ENCODE data around the gene CHRNA5. TPM values are rescaled to one million over a fixed set of nuclear protein-coding genes. Genes with fewer than 3 reads are reported as not detected.

Gene CHRNA5
- 29.1 to 30.2 TPM (median 29.3 TPM) in 5 replicates for total RNA-seq (2022; extraction: Qiagen RNA extraction)

GRCh38 chr15:78565097-78565950 is at the start of gene CHRNA5:
Gene CHRNA5 (plus strand): TSS chr15:78565520. CDS start chr15:78565720, 200 bp downstream.

GRCh38 chr15:78540141-78540870 is 25.0 kb upstream of the CHRNA5 start, which contains the start of gene PSMA4:
Gene PSMA4 (plus strand): TSS chr15:78540444. CDS start chr15:78541928, 1,484 bp downstream.

GRCh38 chr15:78620527-78621421 is 55.5 kb downstream of the CHRNA5 start, which contains the start of gene CHRNA3:
Gene CHRNA3 (minus strand): TSS chr15:78620996. CDS start chr15:78620794, 202 bp downstream.

GRCh38 chr15:78641102-78641748 is 75.9 kb downstream of the CHRNA5 start, which contains the start of gene CHRNB4:
Gene CHRNB4 (minus strand): TSS chr15:78641210. CDS start chr15:78641133, 77 bp downstream.

Other genes starting within 250 kb of the CHRNA5 start
- gene CRABP1, start 225.2 kb upstream of the CHRNA5 start, total RNA-seq (2022; extraction: Qiagen RNA extraction) = 0.98 to 2.4 TPM (median 1.8 TPM) in 5 replicates
- gene IREB2, start 127.3 kb upstream of the CHRNA5 start, total RNA-seq (2022; extraction: Qiagen RNA extraction) = 31.9 to 44.9 TPM (median 40.6 TPM) in 5 replicates
- 5.8 to 8.9 TPM (median 6.3 TPM) in 5 replicates for gene HYKK, start 57.9 kb upstream of the CHRNA5 start, total RNA-seq (2022; extraction: Qiagen RNA extraction)
- 344 to 481 TPM (median 370 TPM) in 5 replicates for gene PSMA4, start 25.1 kb upstream of the CHRNA5 start, total RNA-seq (2022; extraction: Qiagen RNA extraction)
- gene CHRNA3, start 55.5 kb downstream of the CHRNA5 start, total RNA-seq (2022; extraction: Qiagen RNA extraction) = 0.30 to 0.71 TPM (median 0.33 TPM) in 5 replicates
- 0.53 to 1.5 TPM (median 0.77 TPM) in 5 replicates for gene CHRNB4, start 75.7 kb downstream of the CHRNA5 start, total RNA-seq (2022; extraction: Qiagen RNA extraction)
- gene ADAMTS7, start 245.9 kb downstream of the CHRNA5 start, total RNA-seq (2022; extraction: Qiagen RNA extraction) = 5.8 to 9.9 TPM (median 8.8 TPM) in 5 replicates

All from A549 treated with AZD2906 at 1 μM for 4 hours (cell line).